ENCODE measurements around the gene POLN.

The POLN gene

DNA sequence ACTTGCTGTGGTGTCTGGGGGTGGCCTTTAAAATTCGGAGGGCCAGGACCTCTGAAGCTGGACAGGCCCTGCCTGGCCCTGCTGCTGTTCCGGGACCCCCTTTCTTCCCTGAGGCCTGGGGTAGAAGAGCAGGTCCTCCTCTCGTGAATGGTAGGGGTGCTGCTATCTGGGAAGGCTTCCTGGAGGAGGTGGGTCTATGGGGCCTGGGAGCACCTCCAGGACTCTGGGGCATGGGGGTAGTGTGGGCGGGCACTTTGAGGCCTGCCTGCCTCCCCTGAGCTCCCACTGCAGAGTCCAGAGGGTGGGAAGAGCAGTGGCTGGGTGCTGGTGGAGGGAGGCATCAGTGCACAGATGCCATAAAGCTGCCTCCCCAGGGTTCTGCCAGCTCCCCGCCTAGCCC, 24.9 kb upstream of the POLN start:
- no peak for ATAC-seq (ENCODE audit: low read depth)
- no peak overlapping the region for H3K4me3 ChIP-seq (ENCODE audit: severe bottlenecking)
- no peak overlapping the region for H3K27ac ChIP-seq (ENCODE audit: poor library complexity, severe bottlenecking)
- no peaks in the 10 kb centered on the region for H3K36me3 ChIP-seq (ENCODE audit: low read depth)
- H3K27me3 ChIP-seq (ENCODE audit: insufficient read depth, poor library complexity, severe bottlenecking): no peaks in the 10 kb centered on the region
- no peaks in the 10 kb centered on the region for H3K9me3 ChIP-seq (ENCODE audit: severe bottlenecking)
- no peaks in the 10 kb centered on the region for H3K4me1 ChIP-seq (ENCODE audit: insufficient read depth, poor library complexity, severe bottlenecking)
- no peak for DNase-seq (ENCODE audit: low spot score)
- TF ChIP-seq, protein P1, sequence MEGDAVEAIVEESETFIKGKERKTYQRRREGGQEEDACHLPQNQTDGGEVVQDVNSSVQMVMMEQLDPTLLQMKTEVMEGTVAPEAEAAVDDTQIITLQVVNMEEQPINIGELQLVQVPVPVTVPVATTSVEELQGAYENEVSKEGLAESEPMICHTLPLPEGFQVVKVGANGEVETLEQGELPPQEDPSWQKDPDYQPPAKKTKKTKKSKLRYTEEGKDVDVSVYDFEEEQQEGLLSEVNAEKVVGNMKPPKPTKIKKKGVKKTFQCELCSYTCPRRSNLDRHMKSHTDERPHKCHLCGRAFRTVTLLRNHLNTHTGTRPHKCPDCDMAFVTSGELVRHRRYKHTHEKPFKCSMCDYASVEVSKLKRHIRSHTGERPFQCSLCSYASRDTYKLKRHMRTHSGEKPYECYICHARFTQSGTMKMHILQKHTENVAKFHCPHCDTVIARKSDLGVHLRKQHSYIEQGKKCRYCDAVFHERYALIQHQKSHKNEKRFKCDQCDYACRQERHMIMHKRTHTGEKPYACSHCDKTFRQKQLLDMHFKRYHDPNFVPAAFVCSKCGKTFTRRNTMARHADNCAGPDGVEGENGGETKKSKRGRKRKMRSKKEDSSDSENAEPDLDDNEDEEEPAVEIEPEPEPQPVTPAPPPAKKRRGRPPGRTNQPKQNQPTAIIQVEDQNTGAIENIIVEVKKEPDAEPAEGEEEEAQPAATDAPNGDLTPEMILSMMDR (IDR thresholded peaks at IDR 0.05; ENCODE audit: poor library complexity, severe bottlenecking): no peak

DNA sequence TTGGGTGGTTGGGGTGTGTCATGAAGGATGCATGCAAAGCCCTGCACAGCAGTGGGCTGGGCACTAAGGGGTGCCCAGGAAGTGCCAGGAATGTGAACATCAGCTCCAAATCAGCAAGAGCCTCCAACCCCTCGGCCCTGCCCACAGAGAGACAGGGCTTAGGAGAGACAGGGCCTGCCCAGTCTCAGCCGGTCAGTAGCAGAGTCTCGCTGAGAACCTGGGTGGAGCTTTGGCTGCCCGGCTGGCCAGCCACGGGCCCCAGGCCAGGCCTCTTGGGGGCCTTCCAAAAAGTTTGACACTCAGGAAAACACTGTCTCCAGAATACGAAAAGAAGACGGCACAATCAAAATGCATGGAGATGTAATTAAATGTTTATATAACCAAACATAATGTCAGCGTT, 24.3 kb upstream of the POLN start:
- no peaks in the 10 kb centered on the region for H3K4me1 ChIP-seq (ENCODE audit: insufficient read depth, poor library complexity, severe bottlenecking)
- no peak overlapping the region for H3K4me3 ChIP-seq (ENCODE audit: severe bottlenecking)
- TF ChIP-seq, protein P1 (IDR thresholded peaks at IDR 0.05; ENCODE audit: poor library complexity, severe bottlenecking): no peak
- H3K27ac ChIP-seq (ENCODE audit: poor library complexity, severe bottlenecking): no peak overlapping the region
- no peaks in the 10 kb centered on the region for H3K27me3 ChIP-seq (ENCODE audit: insufficient read depth, poor library complexity, severe bottlenecking)
- H3K36me3 ChIP-seq (ENCODE audit: low read depth): no peaks in the 10 kb centered on the region
- no peak for DNase-seq (ENCODE audit: low spot score)
- ATAC-seq (ENCODE audit: low read depth): no peak
- H3K9me3 ChIP-seq (ENCODE audit: severe bottlenecking): no peaks in the 10 kb centered on the region

DNA sequence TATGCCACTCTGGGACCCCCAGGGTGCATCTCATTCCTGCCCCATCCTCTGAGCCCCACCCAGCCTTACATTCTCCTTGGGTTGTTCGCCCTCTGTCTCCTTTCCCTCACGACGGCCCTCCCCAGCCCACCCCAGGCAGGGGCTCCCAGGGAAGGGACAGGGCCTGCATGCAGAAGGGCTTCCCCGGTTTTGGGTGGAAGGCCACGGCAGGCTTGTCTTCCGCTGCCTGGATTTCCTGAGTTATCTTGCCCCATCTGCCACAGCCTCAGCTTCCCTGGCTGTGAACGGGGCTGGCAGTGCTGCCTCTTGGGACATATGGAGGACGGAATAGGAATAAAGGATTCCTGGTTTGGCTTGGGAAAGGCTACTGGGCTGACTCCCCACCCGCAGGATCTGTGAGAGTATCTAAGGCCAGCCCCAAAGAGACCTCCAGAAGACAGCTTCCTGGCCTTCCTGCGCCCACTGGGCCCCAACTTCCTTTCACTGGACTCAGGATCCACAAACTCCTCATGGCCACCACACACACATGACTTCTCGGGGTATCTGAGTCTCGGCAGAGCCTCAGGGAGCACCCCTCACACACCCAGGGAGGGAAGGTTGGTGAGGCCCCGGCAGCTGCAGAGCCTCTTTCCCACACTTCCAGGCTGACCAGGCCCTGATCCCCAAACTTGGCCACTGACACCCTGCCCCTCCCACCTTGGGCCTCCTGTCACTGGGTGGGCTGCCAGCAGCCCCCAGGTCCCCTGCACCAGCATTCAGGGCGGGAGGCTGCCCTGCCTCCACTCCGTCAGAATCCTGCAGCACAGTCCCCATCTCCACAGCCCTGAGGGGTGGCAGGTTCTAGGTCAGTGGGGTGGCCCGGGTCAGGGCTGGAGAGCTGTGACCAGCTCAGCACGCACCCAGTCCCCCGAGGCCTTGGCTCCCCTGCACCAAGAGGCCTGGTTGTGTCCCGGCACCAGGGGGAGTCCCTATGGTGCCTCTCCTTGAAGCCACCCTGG, 23.5 kb upstream of the POLN start:
- Histone ChIP-seq H3K27me3 (ENCODE audit: insufficient read depth, poor library complexity, severe bottlenecking) (no peaks in the 10 kb centered on the region), H3K27ac (ENCODE audit: poor library complexity, severe bottlenecking) (no peak overlapping the region)
- TF ChIP-seq, protein P1 (IDR thresholded peaks at IDR 0.05; ENCODE audit: poor library complexity, severe bottlenecking): no peak

DNA sequence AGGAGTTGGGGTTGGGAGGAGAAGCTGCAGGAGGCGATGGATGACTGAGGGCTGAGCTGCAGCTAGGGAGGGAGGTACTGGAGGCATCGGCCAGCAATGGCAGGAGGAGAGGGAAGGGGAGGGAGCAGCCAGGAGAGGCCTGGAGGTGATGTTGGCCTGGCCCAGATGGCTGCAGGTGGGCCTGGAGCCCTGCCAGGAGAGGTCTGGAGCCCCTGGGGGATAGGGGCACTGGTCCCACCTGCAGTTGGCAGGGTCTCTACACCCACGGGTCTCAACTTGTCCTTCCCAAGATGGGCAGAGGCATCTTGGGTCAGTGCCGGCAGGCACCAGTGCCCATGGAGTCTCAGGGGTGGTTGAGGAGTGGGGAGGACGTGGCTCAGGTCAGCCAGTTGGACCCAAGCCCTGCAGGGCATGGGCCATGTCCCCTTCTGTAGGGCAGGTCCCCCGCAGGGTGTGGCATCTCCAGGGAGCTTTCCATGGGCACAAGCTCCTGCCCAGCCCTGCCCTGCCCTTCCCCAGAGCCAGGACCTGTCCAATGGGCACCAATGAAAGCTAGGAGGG, 22.6 kb upstream of the POLN start:
- Histone ChIP-seq H3K9me3 (ENCODE audit: severe bottlenecking) (no peaks in the 10 kb centered on the region), H3K36me3 (ENCODE audit: low read depth) (peaks cover 4% of the 10 kb centered on the region; the same call in 1 of the 2 replicates), H3K27ac (ENCODE audit: poor library complexity, severe bottlenecking) (no peak overlapping the region), H3K27me3 (ENCODE audit: insufficient read depth, poor library complexity, severe bottlenecking) (no peaks in the 10 kb centered on the region), H3K4me3 (ENCODE audit: severe bottlenecking) (no peak overlapping the region), H3K4me1 (ENCODE audit: insufficient read depth, poor library complexity, severe bottlenecking) (peaks cover 4% of the 10 kb centered on the region)
- DNase-seq (ENCODE audit: low spot score) (peak; percentile 52), ATAC-seq (ENCODE audit: low read depth) (no peak)
- TF ChIP-seq, protein P1 (IDR thresholded peaks at IDR 0.05; ENCODE audit: poor library complexity, severe bottlenecking): no peak

More for the DNA sequence above, 23.5 kb upstream of the POLN start:
- Histone ChIP-seq H3K4me1 (ENCODE audit: insufficient read depth, poor library complexity, severe bottlenecking) (peaks cover 4% of the 10 kb centered on the region), H3K9me3 (ENCODE audit: severe bottlenecking) (no peaks in the 10 kb centered on the region), H3K4me3 (ENCODE audit: severe bottlenecking) (no peak overlapping the region), H3K36me3 (ENCODE audit: low read depth) (no peaks in the 10 kb centered on the region)
- DNase-seq (ENCODE audit: low spot score): no peak
- ATAC-seq (ENCODE audit: low read depth): no peak
